Measurements from ENCODE around the gene IFITM10. TPM values are rescaled to one million over a fixed set of nuclear protein-coding genes. Genes with fewer than 3 reads are reported as not detected.
"Not testable (repeated sequence)": the region's sequence is repeated elsewhere in the genome, so short reads cannot be mapped to it uniquely, and the experiment has no call there.

The IFITM10 gene
- total RNA-seq, 1 donor from 2014 or later: 1.1 TPM

- H3K27me3 ChIP-seq (ENCODE audit: control insufficient read depth, insufficient read depth, low read length): peaks cover 27% of the 10 kb centered on the region
- not testable (repeated sequence) for DNase-seq (ENCODE audit: low read depth); H3K4me3 ChIP-seq (ENCODE audit: low read depth, low read length); H3K36me3 ChIP-seq (ENCODE audit: control insufficient read depth, insufficient read depth, low read length)
These were observed 62.0 kb downstream of the IFITM10 start for GRCh38 chr11:1688336-1688947.

- H3K4me3 ChIP-seq (ENCODE audit: low read depth, low read length); DNase-seq (ENCODE audit: low read depth); H3K36me3 ChIP-seq (ENCODE audit: control insufficient read depth, insufficient read depth, low read length): not testable (repeated sequence)
- peaks cover 12% of the 10 kb centered on the region for H3K27me3 ChIP-seq (ENCODE audit: control insufficient read depth, insufficient read depth, low read length)
These were observed 64.2 kb downstream of the IFITM10 start for GRCh38 chr11:1686220-1686619.

DNA sequence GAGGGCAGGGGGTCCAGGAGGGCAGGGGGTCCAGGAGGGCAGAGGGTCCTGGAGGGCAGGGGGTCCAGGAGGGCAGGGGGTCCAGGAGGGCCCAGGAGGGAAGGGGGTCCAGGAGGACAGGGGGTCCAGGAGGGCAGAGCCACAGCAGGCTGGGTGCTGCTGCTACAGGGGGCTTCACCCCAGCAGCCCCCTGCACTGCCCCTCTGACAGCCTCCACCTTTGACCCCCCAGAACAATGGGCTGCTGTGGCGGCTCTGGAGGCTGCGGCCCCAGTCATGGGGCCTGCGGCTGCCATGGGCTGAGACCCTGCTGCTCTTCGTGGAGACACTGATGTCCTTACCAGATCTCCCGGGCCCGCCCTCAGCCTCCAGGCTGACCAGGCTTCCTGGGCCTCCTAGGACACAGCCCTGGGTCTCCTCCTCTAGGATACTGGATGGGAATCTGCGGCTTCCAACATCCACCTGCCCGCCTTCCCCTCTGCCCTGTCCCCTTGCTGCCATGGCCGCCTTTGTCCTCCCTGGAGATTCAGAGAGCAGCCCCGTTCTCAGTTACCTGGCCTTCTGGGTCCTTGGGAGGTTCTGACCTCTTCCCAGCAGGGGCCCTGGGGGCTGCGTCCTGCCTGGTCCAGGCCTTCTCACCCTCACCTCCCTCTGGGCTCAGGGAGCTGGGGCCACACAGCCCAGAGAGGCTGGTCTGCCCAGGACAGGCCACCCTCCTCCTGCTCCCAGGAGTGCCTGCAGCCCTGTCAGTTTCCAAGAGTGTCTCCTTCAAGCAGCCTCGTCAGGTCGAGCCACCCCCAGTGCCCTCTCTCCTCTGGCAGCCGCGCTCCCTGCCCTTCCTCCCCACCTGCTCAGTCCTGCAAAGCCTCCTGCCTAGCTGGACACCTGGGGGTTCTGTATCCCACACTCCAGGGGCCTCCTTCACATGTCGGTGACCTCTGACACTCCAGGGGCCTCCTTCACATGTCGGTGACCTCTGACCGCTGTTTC is 65.2 kb downstream of the IFITM10 start:
- not testable (repeated sequence) for H3K4me3 ChIP-seq (ENCODE audit: low read depth, low read length); H3K36me3 ChIP-seq (ENCODE audit: control insufficient read depth, insufficient read depth, low read length); H3K27me3 ChIP-seq (ENCODE audit: control insufficient read depth, insufficient read depth, low read length); DNase-seq (ENCODE audit: low read depth)

DNA sequence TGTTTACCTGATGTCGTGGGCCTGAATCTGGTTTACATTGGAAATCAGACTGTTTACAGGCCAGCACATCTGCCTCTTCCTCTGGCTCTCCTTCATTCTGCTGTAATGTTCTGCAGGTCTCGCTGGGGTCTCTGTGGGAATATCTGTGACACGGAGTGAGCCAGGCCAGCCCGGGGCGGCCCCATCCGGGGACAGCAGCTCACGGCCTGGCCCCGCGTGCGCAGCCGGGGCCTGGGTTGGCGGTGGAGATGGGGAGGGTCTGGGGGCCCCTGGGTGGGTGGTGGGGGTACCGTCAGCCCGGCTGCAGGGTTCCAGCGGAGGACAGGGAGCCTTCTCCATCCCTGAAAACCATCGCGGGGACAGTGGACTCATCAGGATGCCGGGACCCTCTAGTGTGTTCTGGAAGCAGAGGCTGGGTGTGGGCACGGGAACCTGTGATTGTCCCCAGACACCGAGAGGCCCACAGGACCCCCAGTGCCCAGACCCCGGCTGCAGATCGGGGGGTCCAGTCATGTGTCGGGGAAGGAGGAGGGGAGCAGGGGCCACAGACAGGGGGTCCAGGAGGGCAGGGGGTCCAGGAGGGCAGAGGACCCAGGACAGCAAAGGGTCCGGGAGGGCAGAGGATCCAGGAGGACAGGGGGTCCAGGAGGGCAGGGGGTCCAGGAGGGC is 66.4 kb downstream of the IFITM10 start:
- not testable (repeated sequence) for H3K36me3 ChIP-seq (ENCODE audit: control insufficient read depth, insufficient read depth, low read length); H3K4me3 ChIP-seq (ENCODE audit: low read depth, low read length); H3K27me3 ChIP-seq (ENCODE audit: control insufficient read depth, insufficient read depth, low read length); DNase-seq (ENCODE audit: low read depth)

DNA sequence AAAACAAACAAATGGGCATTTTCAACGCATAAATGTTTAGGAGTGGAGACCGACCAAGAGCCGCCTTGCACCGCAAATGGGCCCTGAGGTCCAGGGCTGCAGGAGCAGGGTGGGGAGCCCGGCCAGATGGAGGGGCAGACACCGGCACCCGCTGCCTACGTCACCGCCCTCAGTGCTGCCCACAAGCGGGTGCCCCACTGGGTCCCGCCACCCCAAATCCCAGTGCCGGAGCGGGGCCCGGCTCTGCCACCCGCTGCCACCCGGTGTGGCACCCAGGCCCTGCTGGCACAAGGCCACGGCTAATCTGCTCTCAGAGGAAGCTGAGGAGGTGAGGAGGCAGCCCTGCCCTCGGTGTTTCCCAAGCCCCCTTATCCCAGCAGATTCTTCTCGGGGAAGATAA is 67.2 kb downstream of the IFITM10 start:
- DNase-seq (ENCODE audit: low read depth); H3K4me3 ChIP-seq (ENCODE audit: low read depth, low read length); H3K36me3 ChIP-seq (ENCODE audit: control insufficient read depth, insufficient read depth, low read length); H3K27me3 ChIP-seq (ENCODE audit: control insufficient read depth, insufficient read depth, low read length): not testable (repeated sequence)

Other genes starting within 250 kb of the IFITM10 start
- 7.6 and 19.2 TPM in 2 replicates for gene DUSP8, start 178.3 kb downstream of the IFITM10 start, total RNA-seq
- not detected in 2 replicates for gene KRTAP5-1, start 165.3 kb downstream of the IFITM10 start, total RNA-seq
- not detected in 2 replicates for gene KRTAP5-2, start 152.3 kb downstream of the IFITM10 start, total RNA-seq
- gene KRTAP5-3, start 142.1 kb downstream of the IFITM10 start, total RNA-seq: not detected in 2 replicates
- gene KRTAP5-4, start 128.5 kb downstream of the IFITM10 start, total RNA-seq: not detected in 2 replicates
- not detected in 2 replicates for gene KRTAP5-5, start 120.8 kb downstream of the IFITM10 start, total RNA-seq
- gene KRTAP5-6, start 53.4 kb downstream of the IFITM10 start, total RNA-seq: not detected in 2 replicates
- 425 and 603 TPM in 2 replicates for gene CTSD, start 13.3 kb upstream of the IFITM10 start, total RNA-seq
- gene SYT8, start 84.4 kb upstream of the IFITM10 start, total RNA-seq: 0.17 TPM in 1 of 2 replicates, not detected in the other
- not detected in 2 replicates for gene TNNI2, start 88.4 kb upstream of the IFITM10 start, total RNA-seq
- not detected in 2 replicates for gene LSP1, start 102.5 kb upstream of the IFITM10 start, total RNA-seq
- not detected in 2 replicates for gene PRR33, start 141.3 kb upstream of the IFITM10 start, total RNA-seq
- not detected in 2 replicates for gene TNNT3, start 169.1 kb upstream of the IFITM10 start, total RNA-seq
- 163 and 190 TPM in 2 replicates for gene MRPL23, start 196.7 kb upstream of the IFITM10 start, total RNA-seq
- gene H19, start 247.2 kb upstream of the IFITM10 start, total RNA-seq: 56.9 and 78.8 TPM in 2 replicates